H9 (cell line): ENCODE data around the gene PKN1. TPM values are rescaled to one million over a fixed set of nuclear protein-coding genes. Genes with fewer than 3 reads are reported as not detected.

Source experiments
- DNase-seq: peaks from one replicate; pipeline ENCODE4 v3.0.0-alpha.2; 2017
- H2AFZ ChIP-seq: one replicate; pipeline ENCODE4 v1.6.1; 2013; ENCODE audit warnings: mild to moderate bottlenecking, low read length, control low read depth, moderate library complexity
- H2AK5ac ChIP-seq: 2 replicates; pipeline ENCODE4 v1.6.1; 2013; ENCODE audit warnings: low read length, control low read depth, mixed read lengths; ENCODE audit not compliant: insufficient read length
- H2BK120ac ChIP-seq: one replicate; pipeline ENCODE4 v1.6.1; 2013; ENCODE audit warnings: low read depth, mild to moderate bottlenecking, low read length, control low read depth, inconsistent platforms; ENCODE audit not compliant: poor library complexity, severe bottlenecking
- H2BK12ac ChIP-seq: 2 replicates; pipeline ENCODE4 v1.6.1; 2013; ENCODE audit warnings: low read length, control low read depth, mixed read lengths, low read depth; ENCODE audit not compliant: insufficient read length
- H2BK15ac ChIP-seq: 2 replicates; pipeline ENCODE4 v1.6.1; 2013; ENCODE audit warnings: low read depth, low read length, control low read depth
- H2BK20ac ChIP-seq: one replicate; pipeline ENCODE4 v1.6.1; 2013; ENCODE audit warnings: low read depth, mild to moderate bottlenecking, low read length, control low read depth, inconsistent platforms; ENCODE audit not compliant: poor library complexity, severe bottlenecking
- H2BK5ac ChIP-seq: 2 replicates; pipeline ENCODE4 v1.6.1; 2013; ENCODE audit warnings: low read length, control low read depth, mixed read lengths; ENCODE audit not compliant: insufficient read length
- H3K14ac ChIP-seq: 2 replicates; pipeline ENCODE4 v1.6.1; 2013; ENCODE audit warnings: low read length, control low read depth; ENCODE audit not compliant: insufficient read depth
- H3K18ac ChIP-seq: 2 replicates; pipeline ENCODE4 v1.6.1; 2013; ENCODE audit warnings: low read depth, mild to moderate bottlenecking, mixed read lengths, low read length, control low read depth; ENCODE audit not compliant: insufficient read length
- H3K23ac ChIP-seq: 2 replicates; pipeline ENCODE4 v1.6.1; 2013; ENCODE audit warnings: low read length, control low read depth, mixed read lengths, low read depth; ENCODE audit not compliant: insufficient read length
- H3K23me2 ChIP-seq: 2 replicates; pipeline ENCODE4 v1.6.1; 2013; ENCODE audit warnings: low read depth, mild to moderate bottlenecking, mixed read lengths, low read length, control low read depth; ENCODE audit not compliant: insufficient read length, poor library complexity, severe bottlenecking
- H3K27ac ChIP-seq: 2 replicates; pipeline ENCODE4 v1.5.1; 2013; ENCODE audit warnings: low read length, control low read depth, mixed read lengths, low read depth; ENCODE audit not compliant: insufficient read length
- H3K27me3 ChIP-seq: 2 replicates; pipeline ENCODE4 v1.6.1; 2013; ENCODE audit warnings: low read length, control low read depth, inconsistent platforms; ENCODE audit not compliant: insufficient read depth
- H3K4ac ChIP-seq: 2 replicates; pipeline ENCODE4 v1.6.1; 2013; ENCODE audit warnings: low read depth, mild to moderate bottlenecking, control low read depth, inconsistent platforms, low read length, moderate library complexity
- H3K4me1 ChIP-seq: 2 replicates; pipeline ENCODE4 v1.6.1; 2013; ENCODE audit warnings: low read length, control low read depth, inconsistent platforms; ENCODE audit not compliant: insufficient read depth
- H3K4me2 ChIP-seq: 2 replicates; pipeline ENCODE4 v1.6.1; 2013; ENCODE audit warnings: low read length, control low read depth, mixed read lengths; ENCODE audit not compliant: insufficient read length, insufficient read depth
- H3K56ac ChIP-seq: 2 replicates; pipeline ENCODE4 v1.6.1; 2013; ENCODE audit warnings: low read depth, mild to moderate bottlenecking, mixed read lengths, low read length, control low read depth; ENCODE audit not compliant: insufficient read length
- H3K79me1 ChIP-seq: 2 replicates; pipeline ENCODE4 v1.6.1; 2013; ENCODE audit warnings: low read depth, mild to moderate bottlenecking, moderate library complexity, low read length, control low read depth, inconsistent platforms; ENCODE audit not compliant: insufficient read depth, poor library complexity, severe bottlenecking
- H3K79me2 ChIP-seq: 2 replicates; pipeline ENCODE4 v1.6.1; 2013; ENCODE audit warnings: low read length, control low read depth, inconsistent platforms; ENCODE audit not compliant: insufficient read depth
- H3K9ac ChIP-seq: 2 replicates; pipeline ENCODE4 v1.6.1; 2013; ENCODE audit warnings: low read length, control low read depth, mixed read lengths; ENCODE audit not compliant: insufficient read length; ENCODE audit errors: extremely low read depth
- H3K9me3 ChIP-seq: one replicate; pipeline ENCODE4 v1.6.1; 2013; ENCODE audit warnings: low read depth, low read length, inconsistent platforms; ENCODE audit not compliant: control insufficient read depth
- H3T11ph ChIP-seq: one replicate; pipeline ENCODE4 v1.6.1; 2013; ENCODE audit warnings: mild to moderate bottlenecking, low read length, control low read depth, inconsistent platforms
- H4K20me1 ChIP-seq: one replicate; pipeline ENCODE4 v1.6.1; 2013; ENCODE audit not compliant: control insufficient read depth, insufficient read length, insufficient read depth
- H4K5ac ChIP-seq: 2 replicates; pipeline ENCODE4 v1.6.1; 2013; ENCODE audit warnings: low read depth, mild to moderate bottlenecking, mixed read lengths, low read length, control low read depth; ENCODE audit not compliant: insufficient read length
- H4K8ac ChIP-seq: replicated peaks from 2 replicates; pipeline ENCODE4 v1.6.1; 2013; ENCODE audit warnings: low read length, control low read depth, mixed read lengths, low read depth; ENCODE audit not compliant: insufficient read length
- H4K91ac ChIP-seq: 2 replicates; pipeline ENCODE4 v1.6.1; 2013; ENCODE audit warnings: low read depth, mild to moderate bottlenecking, moderate library complexity, mixed read lengths, low read length, control low read depth; ENCODE audit not compliant: insufficient read length
- H3K27ac Mint-ChIP-seq, 3 experiments: 2 replicates in 2 of 3; 3 replicates in 1 of 3; pipeline ENCODE4 v1.8.0; 2020 to 2021; ENCODE audit warnings: mixed read lengths in 3 of 3, mild to moderate bottlenecking in 1 of 3, moderate library complexity in 1 of 3
- H3K27me3 Mint-ChIP-seq: 2 replicates; pipeline ENCODE4 v1.8.0; 2021; ENCODE audit warnings: low read depth, mild to moderate bottlenecking, moderate library complexity, mixed read lengths
- H3K36me3 Mint-ChIP-seq, 3 experiments: 2 replicates in 2 of 3; 3 replicates in 1 of 3; pipeline ENCODE4 v1.8.0; 2020 to 2021; ENCODE audit warnings: low read depth in 3 of 3, mixed read lengths in 3 of 3; ENCODE audit not compliant: insufficient read depth in 1 of 3
- H3K4me1 Mint-ChIP-seq, 2 experiments: 2 replicates each; pipeline ENCODE4 v1.8.0; 2020; ENCODE audit warnings: mixed read lengths in 2 of 2
- H3K4me3 Mint-ChIP-seq, 2 experiments: 2 replicates in 1 of 2; 3 replicates in 1 of 2; pipeline ENCODE4 v1.8.0; 2020 to 2021; ENCODE audit warnings: mild to moderate bottlenecking in 2 of 2, mixed read lengths in 2 of 2, moderate library complexity in 1 of 2
- H3K9me3 Mint-ChIP-seq, 2 experiments: 2 replicates in 1 of 2; 3 replicates in 1 of 2; pipeline ENCODE4 v1.8.0; 2020; ENCODE audit warnings: mild to moderate bottlenecking in 2 of 2, mixed read lengths in 2 of 2, moderate library complexity in 1 of 2
- WGBS: extraction: QIAGEN DNeasy Blood & Tissue Kit; methylation state at CpG from one replicate; pipeline ENCODE4 v1.1.7; 2013; ENCODE audit warnings: missing lambda C conversion rate, low lambda C conversion rate, mixed read lengths; ENCODE audit not compliant: insufficient read length; ENCODE audit errors: extremely low coverage; 5-methylcytosine and 5-hydroxymethylcytosine counted together
- total RNA-seq: library from RNA; stranded (reverse); gene quantifications from 2 replicates; pipeline ENCODE4 v1.2.1, GENCODE V29; 2021
- TF ChIP-seq, protein P1 (sequence below): fragments of 200-600 bp; sonication (generic); conservative IDR thresholded peaks from 3 replicates; pipeline ENCODE4 v1.8.0; 2021; ENCODE audit warnings: antibody characterized with exemption, mild to moderate bottlenecking

Gene PKN1
- total RNA-seq, 1 experiment from 2014 or later, result 159 TPM

DNA sequence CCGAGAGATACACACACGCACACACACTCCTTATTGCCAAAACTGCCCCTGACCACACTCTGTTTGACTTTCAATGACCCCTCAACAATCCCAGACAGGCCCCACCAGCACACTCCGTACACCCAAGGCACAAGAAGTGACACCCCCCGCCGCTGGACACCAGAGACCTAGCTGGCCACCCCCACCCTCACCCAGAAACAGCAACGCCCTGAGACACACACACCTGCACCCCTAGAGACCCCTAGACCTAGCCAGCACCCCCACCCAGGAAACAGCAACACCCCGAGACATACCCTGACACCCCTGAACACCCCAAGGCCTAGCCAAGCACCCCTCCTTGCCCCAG lies 43.2 kb downstream of the PKN1 start:
- no peak overlapping the region for H3K4me2 ChIP-seq
- H2BK15ac ChIP-seq, result no peak overlapping the region
- peaks cover under 1% of the 10 kb centered on the region; the same call in 1 of the 2 replicates for H3K27me3 Mint-ChIP-seq
- H4K20me1 ChIP-seq, result no peaks in the 10 kb centered on the region
- H3K4me3 Mint-ChIP-seq, result no peak overlapping the region; a peak in 1 of 5 replicates
- H4K91ac ChIP-seq, result no peak overlapping the region
- H3K9me3 ChIP-seq, result no peaks in the 10 kb centered on the region
- no peak overlapping the region for H2BK120ac ChIP-seq
- no peak overlapping the region for H3K18ac ChIP-seq
- TF ChIP-seq, protein P1, sequence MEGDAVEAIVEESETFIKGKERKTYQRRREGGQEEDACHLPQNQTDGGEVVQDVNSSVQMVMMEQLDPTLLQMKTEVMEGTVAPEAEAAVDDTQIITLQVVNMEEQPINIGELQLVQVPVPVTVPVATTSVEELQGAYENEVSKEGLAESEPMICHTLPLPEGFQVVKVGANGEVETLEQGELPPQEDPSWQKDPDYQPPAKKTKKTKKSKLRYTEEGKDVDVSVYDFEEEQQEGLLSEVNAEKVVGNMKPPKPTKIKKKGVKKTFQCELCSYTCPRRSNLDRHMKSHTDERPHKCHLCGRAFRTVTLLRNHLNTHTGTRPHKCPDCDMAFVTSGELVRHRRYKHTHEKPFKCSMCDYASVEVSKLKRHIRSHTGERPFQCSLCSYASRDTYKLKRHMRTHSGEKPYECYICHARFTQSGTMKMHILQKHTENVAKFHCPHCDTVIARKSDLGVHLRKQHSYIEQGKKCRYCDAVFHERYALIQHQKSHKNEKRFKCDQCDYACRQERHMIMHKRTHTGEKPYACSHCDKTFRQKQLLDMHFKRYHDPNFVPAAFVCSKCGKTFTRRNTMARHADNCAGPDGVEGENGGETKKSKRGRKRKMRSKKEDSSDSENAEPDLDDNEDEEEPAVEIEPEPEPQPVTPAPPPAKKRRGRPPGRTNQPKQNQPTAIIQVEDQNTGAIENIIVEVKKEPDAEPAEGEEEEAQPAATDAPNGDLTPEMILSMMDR, result no peak
- peaks cover 22 to 41% of the 10 kb centered on the region in 2 experiments for H3K4me1 Mint-ChIP-seq
- no peaks in the 10 kb centered on the region for H3K79me2 ChIP-seq
- H3K27ac ChIP-seq, result no peak overlapping the region
- no peak overlapping the region for H2BK20ac ChIP-seq
- H3K36me3 Mint-ChIP-seq, result peaks cover 6 to 22% (median 12%) of the 10 kb centered on the region in 3 experiments; a peak in 6 of 7 replicates
- H4K5ac ChIP-seq, result no peak overlapping the region
- H3K56ac ChIP-seq, result no peak overlapping the region
- DNase-seq, result no peak
- no peak overlapping the region for H3K14ac ChIP-seq
- no peak overlapping the region for H2BK5ac ChIP-seq
- H3K27ac Mint-ChIP-seq, result peak overlapping the region; percentile 62 to 88 (median 86); a peak in 6 of 7 replicates
- no peak overlapping the region for H4K8ac ChIP-seq
- no peak overlapping the region for H3K23ac ChIP-seq
- peaks cover 7% of the 10 kb centered on the region for H3K23me2 ChIP-seq
- no CpG with 5 or more reads among the region's 7 CpGs for WGBS
- H3K9me3 Mint-ChIP-seq, result no peaks in the 10 kb centered on the region; a peak in 1 of 5 replicates
- H2BK12ac ChIP-seq, result no peak overlapping the region
- no peaks in the 10 kb centered on the region; the same call in 1 of the 2 replicates for H3K4me1 ChIP-seq
- H3K4ac ChIP-seq, result no peak overlapping the region
- H3T11ph ChIP-seq, result no peak overlapping the region
- H3K79me1 ChIP-seq, result no peaks in the 10 kb centered on the region
- no peak overlapping the region for H2AFZ ChIP-seq
- H3K27me3 ChIP-seq, result no peaks in the 10 kb centered on the region
- H3K9ac ChIP-seq, result no peak overlapping the region
- H2AK5ac ChIP-seq, result no peak overlapping the region
